GM12878 (cell line): ENCODE measurements around the gene FALEC. TPM values are rescaled to one million over a fixed set of nuclear protein-coding genes. Genes with fewer than 3 reads are reported as not detected.

Source experiments
- BCL11A ChIP-seq: IDR thresholded peaks from 2 replicates; pipeline ENCODE4 v1.6.1; 2011; ENCODE audit warnings: low read depth, low read length
- CHD2 ChIP-seq: IDR thresholded peaks from 2 replicates; pipeline ENCODE4 v1.6.1; 2011; ENCODE audit warnings: low read depth, low read length, improper control_type of control experiment, borderline replicate concordance
- HDGF ChIP-seq: fragments of 450-650 bp; IDR thresholded peaks from 2 replicates; pipeline ENCODE4 v1.6.1; 2016; ENCODE audit warnings: antibody characterized with exemption
- IKZF1 ChIP-seq: fragments of 450-650 bp; conservative IDR thresholded peaks from 2 replicates; pipeline ENCODE4 v1.6.1; 2017; ENCODE audit warnings: antibody characterized with exemption, mild to moderate bottlenecking
- MAX ChIP-seq: IDR thresholded peaks from 2 replicates; pipeline ENCODE4 v1.6.1; 2012; ENCODE audit warnings: low read depth, low read length, improper control_type of control experiment
- MEF2B ChIP-seq: fragments of 450-650 bp; IDR thresholded peaks from 2 replicates; pipeline ENCODE4 v1.6.1; 2018; ENCODE audit warnings: mild to moderate bottlenecking, moderate library complexity; ENCODE audit not compliant: partially characterized antibody, poor library complexity, severe bottlenecking
- STAT1 ChIP-seq: fragments of 450-650 bp; conservative IDR thresholded peaks from 2 replicates; pipeline ENCODE4 v1.6.1; 2014; ENCODE audit warnings: antibody characterized with exemption, mild to moderate bottlenecking
- ZBTB40 ChIP-seq: fragments of 450-650 bp; IDR thresholded peaks from 2 replicates; pipeline ENCODE4 v1.6.1; 2016; ENCODE audit warnings: mild to moderate bottlenecking, moderate library complexity, borderline replicate concordance
- polyA plus RNA-seq, 11 experiments: library from polyadenylated mRNA; depleted of rRNA in 4 of 11; unstranded in 6 of 11; stranded (reverse) in 5 of 11; fragments of >200 nt; fragmentation: Nextera tagmentation in 4 of 11; fragmentation: Illumina TruSeq in 1 of 11; extraction: Ambion mirVana in 4 of 11; extraction: Trizol in 1 of 11; gene quantifications; 1 replicate in 1 of 11; 2 replicates in 10 of 11; pipeline versions ENCODE4 v1.2.1 to v1.2.3, GENCODE V29; 2011 to 2016; ENCODE audit warnings: inconsistent platforms in 2 of 11, missing spikeins in 2 of 11, low read depth in 1 of 11
- total RNA-seq, 4 experiments: library from RNA; depleted of rRNA in 3 of 4; stranded (reverse); fragments of >200 nt in 3 of 4; fragmentation: Illumina TruSeq in 1 of 4; extraction: Trizol in 1 of 4; gene quantifications; 2 replicates each; pipeline versions ENCODE4 v1.2.1 to v1.2.3, GENCODE V29; 2013 to 2021
- TF ChIP-seq, protein P1 (sequence below): fragments of 450-650 bp; IDR thresholded peaks from 2 replicates; pipeline ENCODE4 v1.6.1; 2016; ENCODE audit warnings: mild to moderate bottlenecking
- TF ChIP-seq, protein P2 (sequence below): IDR thresholded peaks from 2 replicates; pipeline ENCODE4 v1.6.1; 2012; ENCODE audit warnings: improper control_type of control experiment, low read depth, low read length; ENCODE audit not compliant: insufficient replicate concordance
- TF ChIP-seq, protein P3 (sequence below): fragments of 450-650 bp; conservative IDR thresholded peaks from 2 replicates; pipeline ENCODE4 v1.6.1; 2017; ENCODE audit warnings: mild to moderate bottlenecking, moderate library complexity
- TF ChIP-seq, protein P4 (sequence below): fragments of 450-650 bp; IDR thresholded peaks from 2 replicates; pipeline ENCODE4 v1.6.1; 2017; ENCODE audit warnings: low read depth, mild to moderate bottlenecking, moderate library complexity

The FALEC gene
- total and polyA plus RNA-seq, 10 of the 15 experiments (the other 5 are each of a cell fraction or from before 2014, with no cell fraction given) = 0.21 to 0.71 (median 0.32) TPM; not detected in 3

DNA sequence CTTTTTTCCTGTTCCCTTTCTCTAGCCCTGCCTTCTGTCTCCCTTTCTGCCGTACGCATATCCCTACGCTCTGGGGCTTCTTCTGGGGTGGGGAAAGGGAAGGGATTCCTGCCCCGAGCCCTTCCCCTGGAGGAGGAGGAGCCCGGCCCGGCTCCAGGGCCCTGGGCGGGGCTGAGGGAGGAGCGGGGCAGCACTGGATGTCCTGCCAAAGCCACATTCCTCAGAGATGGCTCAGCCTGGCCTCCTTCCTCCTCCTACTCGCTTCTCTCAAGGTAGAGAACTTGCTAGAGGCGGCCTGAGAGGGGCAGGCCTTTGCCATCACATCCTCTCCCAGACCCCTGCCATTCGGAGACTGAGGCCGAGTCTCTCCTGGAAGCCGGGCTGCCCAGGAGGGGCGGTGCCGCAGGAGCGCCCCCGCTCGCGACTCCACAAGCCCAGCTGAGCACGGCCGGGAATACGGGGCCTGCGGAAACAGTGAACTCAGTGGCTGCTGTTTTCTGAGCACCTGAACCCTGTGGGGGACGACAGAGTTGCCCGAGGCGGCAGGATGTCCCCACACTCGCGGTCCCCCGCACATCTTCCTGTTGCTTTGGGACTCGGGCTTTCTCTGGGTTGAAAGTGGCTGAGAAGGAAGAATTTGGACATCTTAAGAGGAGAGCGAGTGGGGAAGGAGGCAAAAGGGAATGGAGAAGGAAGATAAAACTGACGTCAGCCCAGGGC, 45.9 kb downstream of the FALEC start (continued):
- TF ChIP-seq, protein P1, sequence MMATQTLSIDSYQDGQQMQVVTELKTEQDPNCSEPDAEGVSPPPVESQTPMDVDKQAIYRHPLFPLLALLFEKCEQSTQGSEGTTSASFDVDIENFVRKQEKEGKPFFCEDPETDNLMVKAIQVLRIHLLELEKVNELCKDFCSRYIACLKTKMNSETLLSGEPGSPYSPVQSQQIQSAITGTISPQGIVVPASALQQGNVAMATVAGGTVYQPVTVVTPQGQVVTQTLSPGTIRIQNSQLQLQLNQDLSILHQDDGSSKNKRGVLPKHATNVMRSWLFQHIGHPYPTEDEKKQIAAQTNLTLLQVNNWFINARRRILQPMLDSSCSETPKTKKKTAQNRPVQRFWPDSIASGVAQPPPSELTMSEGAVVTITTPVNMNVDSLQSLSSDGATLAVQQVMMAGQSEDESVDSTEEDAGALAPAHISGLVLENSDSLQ = no peak
- TF ChIP-seq, protein P2, sequence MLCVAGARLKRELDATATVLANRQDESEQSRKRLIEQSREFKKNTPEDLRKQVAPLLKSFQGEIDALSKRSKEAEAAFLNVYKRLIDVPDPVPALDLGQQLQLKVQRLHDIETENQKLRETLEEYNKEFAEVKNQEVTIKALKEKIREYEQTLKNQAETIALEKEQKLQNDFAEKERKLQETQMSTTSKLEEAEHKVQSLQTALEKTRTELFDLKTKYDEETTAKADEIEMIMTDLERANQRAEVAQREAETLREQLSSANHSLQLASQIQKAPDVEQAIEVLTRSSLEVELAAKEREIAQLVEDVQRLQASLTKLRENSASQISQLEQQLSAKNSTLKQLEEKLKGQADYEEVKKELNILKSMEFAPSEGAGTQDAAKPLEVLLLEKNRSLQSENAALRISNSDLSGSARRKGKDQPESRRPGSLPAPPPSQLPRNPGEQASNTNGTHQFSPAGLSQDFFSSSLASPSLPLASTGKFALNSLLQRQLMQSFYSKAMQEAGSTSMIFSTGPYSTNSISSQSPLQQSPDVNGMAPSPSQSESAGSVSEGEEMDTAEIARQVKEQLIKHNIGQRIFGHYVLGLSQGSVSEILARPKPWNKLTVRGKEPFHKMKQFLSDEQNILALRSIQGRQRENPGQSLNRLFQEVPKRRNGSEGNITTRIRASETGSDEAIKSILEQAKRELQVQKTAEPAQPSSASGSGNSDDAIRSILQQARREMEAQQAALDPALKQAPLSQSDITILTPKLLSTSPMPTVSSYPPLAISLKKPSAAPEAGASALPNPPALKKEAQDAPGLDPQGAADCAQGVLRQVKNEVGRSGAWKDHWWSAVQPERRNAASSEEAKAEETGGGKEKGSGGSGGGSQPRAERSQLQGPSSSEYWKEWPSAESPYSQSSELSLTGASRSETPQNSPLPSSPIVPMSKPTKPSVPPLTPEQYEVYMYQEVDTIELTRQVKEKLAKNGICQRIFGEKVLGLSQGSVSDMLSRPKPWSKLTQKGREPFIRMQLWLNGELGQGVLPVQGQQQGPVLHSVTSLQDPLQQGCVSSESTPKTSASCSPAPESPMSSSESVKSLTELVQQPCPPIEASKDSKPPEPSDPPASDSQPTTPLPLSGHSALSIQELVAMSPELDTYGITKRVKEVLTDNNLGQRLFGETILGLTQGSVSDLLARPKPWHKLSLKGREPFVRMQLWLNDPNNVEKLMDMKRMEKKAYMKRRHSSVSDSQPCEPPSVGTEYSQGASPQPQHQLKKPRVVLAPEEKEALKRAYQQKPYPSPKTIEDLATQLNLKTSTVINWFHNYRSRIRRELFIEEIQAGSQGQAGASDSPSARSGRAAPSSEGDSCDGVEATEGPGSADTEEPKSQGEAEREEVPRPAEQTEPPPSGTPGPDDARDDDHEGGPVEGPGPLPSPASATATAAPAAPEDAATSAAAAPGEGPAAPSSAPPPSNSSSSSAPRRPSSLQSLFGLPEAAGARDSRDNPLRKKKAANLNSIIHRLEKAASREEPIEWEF = no peak
- TF ChIP-seq CHD2 (0 out of 2 replicates have a peak, but pooled peaks have one; percentile 14), MAX (peak; percentile 55; the same call in 1 of the 2 replicates), ZBTB40 (peak; percentile 81), HDGF (peak; percentile 62; the same call in 1 of the 2 replicates), IKZF1 (peak; percentile 74), BCL11A (no peak), MEF2B (no peak), STAT1 (0 out of 2 replicates have a peak, but pooled peaks have one; percentile 9)
- TF ChIP-seq, protein P3, sequence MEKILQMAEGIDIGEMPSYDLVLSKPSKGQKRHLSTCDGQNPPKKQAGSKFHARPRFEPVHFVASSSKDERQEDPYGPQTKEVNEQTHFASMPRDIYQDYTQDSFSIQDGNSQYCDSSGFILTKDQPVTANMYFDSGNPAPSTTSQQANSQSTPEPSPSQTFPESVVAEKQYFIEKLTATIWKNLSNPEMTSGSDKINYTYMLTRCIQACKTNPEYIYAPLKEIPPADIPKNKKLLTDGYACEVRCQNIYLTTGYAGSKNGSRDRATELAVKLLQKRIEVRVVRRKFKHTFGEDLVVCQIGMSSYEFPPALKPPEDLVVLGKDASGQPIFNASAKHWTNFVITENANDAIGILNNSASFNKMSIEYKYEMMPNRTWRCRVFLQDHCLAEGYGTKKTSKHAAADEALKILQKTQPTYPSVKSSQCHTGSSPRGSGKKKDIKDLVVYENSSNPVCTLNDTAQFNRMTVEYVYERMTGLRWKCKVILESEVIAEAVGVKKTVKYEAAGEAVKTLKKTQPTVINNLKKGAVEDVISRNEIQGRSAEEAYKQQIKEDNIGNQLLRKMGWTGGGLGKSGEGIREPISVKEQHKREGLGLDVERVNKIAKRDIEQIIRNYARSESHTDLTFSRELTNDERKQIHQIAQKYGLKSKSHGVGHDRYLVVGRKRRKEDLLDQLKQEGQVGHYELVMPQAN = 0 out of 2 replicates have a peak, but pooled peaks have one; percentile 5
- TF ChIP-seq, protein P4, sequence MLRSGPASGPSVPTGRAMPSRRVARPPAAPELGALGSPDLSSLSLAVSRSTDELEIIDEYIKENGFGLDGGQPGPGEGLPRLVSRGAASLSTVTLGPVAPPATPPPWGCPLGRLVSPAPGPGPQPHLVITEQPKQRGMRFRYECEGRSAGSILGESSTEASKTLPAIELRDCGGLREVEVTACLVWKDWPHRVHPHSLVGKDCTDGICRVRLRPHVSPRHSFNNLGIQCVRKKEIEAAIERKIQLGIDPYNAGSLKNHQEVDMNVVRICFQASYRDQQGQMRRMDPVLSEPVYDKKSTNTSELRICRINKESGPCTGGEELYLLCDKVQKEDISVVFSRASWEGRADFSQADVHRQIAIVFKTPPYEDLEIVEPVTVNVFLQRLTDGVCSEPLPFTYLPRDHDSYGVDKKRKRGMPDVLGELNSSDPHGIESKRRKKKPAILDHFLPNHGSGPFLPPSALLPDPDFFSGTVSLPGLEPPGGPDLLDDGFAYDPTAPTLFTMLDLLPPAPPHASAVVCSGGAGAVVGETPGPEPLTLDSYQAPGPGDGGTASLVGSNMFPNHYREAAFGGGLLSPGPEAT = no peak; the same call in 1 of the 2 replicates
